TTC549 (cell line): Measurements from ENCODE around the gene FLNA.
"Not testable (repeated sequence)": the region's sequence is repeated elsewhere in the genome, so short reads cannot be mapped to it uniquely, and the experiment has no call there.

Experiments
- FAIRE-seq: peaks from 2 replicates; lab custom pipeline; 2012; peaks lifted over from hg19 to GRCh38; lab: Jason Lieb, UNC

FLNA gene

GRCh38 chrX:154374313-154375155, at the start of gene FLNA:
FLNA (minus strand) TSS chrX:154374634; CDS start chrX:154371245, 3,389 bp downstream.
- no peak for FAIRE-seq

GRCh38 chrX:154420402-154420756, 45.9 kb upstream of the FLNA start:
- FAIRE-seq = no peak

GRCh38 chrX:154419688-154420401, 45.4 kb upstream of the FLNA start:
- no peak for FAIRE-seq

- no peak for FAIRE-seq
Measured at GRCh38 chrX:154419189-154419588, 44.8 kb upstream of the FLNA start.

GRCh38 chrX:154417157-154417556, 42.7 kb upstream of the FLNA start:
- no peak for FAIRE-seq

GRCh38 chrX:154413142-154413541, 38.7 kb upstream of the FLNA start:
- FAIRE-seq = no peak

- no peak for FAIRE-seq
Measured at GRCh38 chrX:154412468-154412867, 38.0 kb upstream of the FLNA start.

- FAIRE-seq = no peak
Measured at GRCh38 chrX:154411981-154412340, 37.5 kb upstream of the FLNA start.

- FAIRE-seq = no peak
Measured at GRCh38 chrX:154409222-154409871, 34.9 kb upstream of the FLNA start, which contains the start of gene DNASE1L1. DNASE1L1 (minus strand) TSS chrX:154409254; CDS start chrX:154405568, 3,686 bp downstream.

GRCh38 chrX:154408659-154409221, 34.3 kb upstream of the FLNA start:
- FAIRE-seq = no peak

- no peak for FAIRE-seq
Measured at GRCh38 chrX:154404625-154405192, 30.3 kb upstream of the FLNA start.

GRCh38 chrX:154403858-154404257, 29.4 kb upstream of the FLNA start:
- no peak for FAIRE-seq

GRCh38 chrX:154403192-154403591, 28.8 kb upstream of the FLNA start:
- FAIRE-seq = no peak

- FAIRE-seq = no peak
Measured at GRCh38 chrX:154402622-154403127, 28.2 kb upstream of the FLNA start.

GRCh38 chrX:154401918-154402621, 27.6 kb upstream of the FLNA start:
- FAIRE-seq = no peak

- no peak for FAIRE-seq
Measured at GRCh38 chrX:154401045-154401799, 26.8 kb upstream of the FLNA start.

- not testable (repeated sequence) for FAIRE-seq
Measured at GRCh38 chrX:154400369-154400817, 26.0 kb upstream of the FLNA start.

- FAIRE-seq = no peak
Measured at GRCh38 chrX:154399527-154400368, 25.3 kb upstream of the FLNA start.

GRCh38 chrX:154398668-154399526, 24.5 kb upstream of the FLNA start:
- FAIRE-seq = no peak
